Measurements from ENCODE around the gene MRFAP1. TPM values are rescaled to one million over a fixed set of nuclear protein-coding genes. Genes with fewer than 3 reads are reported as not detected.

MRFAP1 gene
- total and polyA plus RNA-seq, 7 donors: 196 to 261 (median 226) TPM

- intact Hi-C loops (cut with DNase I): loop anchor here (2.0 kb wide), 1 partner anchor 17 kb away; the partner anchor contains the start of gene MRFAP1
- H3K27ac ChIP-seq: peak overlapping the region in 2 of 4 donors; percentile 68 to 75
- no peaks in the 10 kb centered on the region for H3K36me3 ChIP-seq
Observed at GRCh38 chr4:6657242-6658208, 17.0 kb downstream of the MRFAP1 start.

GRCh38 chr4:6658209-6658595 lies 17.7 kb downstream of the MRFAP1 start:
- Histone ChIP-seq H3K27me3 (no peaks in the 10 kb centered on the region), H3K27ac (peak overlapping the region; percentile 62 to 75 (median 70)), H3K36me3 (no peaks in the 10 kb centered on the region), H3K4me1 (peaks cover 0 to 15% (median 7%) of the 10 kb centered on the region in 4 donors), H3K4me3 (peak overlapping the region in 3 of 4 donors; percentile 40 to 52 (median 50)), H3K9me3 (no peaks in the 10 kb centered on the region)
- no peak for DNase-seq
- 83 to 94% methylated on average over 7 of the region's 7 CpGs for WGBS, 2 donors
- TF ChIP-seq POLR2A (IDR thresholded peaks at IDR 0.05) (no peak), POLR2AphosphoS5 (IDR thresholded peaks at IDR 0.05) (no peak), CTCF (IDR thresholded peaks at IDR 0.05) (no peak), EP300 (IDR thresholded peaks at IDR 0.05) (no peak)
- intact Hi-C loops (cut with DNase I): loop anchor here (2.0 kb wide), 1 partner anchor 17 kb away; the partner anchor contains the start of gene MRFAP1

More at GRCh38 chr4:6657242-6658208, 17.0 kb downstream of the MRFAP1 start:
- WGBS, 2 donors: 72 to 90% methylated on average over 65 of the region's 65 CpGs
- DNase-seq: no peak
- Histone ChIP-seq H3K4me3 (no peak overlapping the region), H3K27me3 (no peaks in the 10 kb centered on the region), H3K9me3 (no peaks in the 10 kb centered on the region), H3K4me1 (peaks cover 0 to 15% (median 7%) of the 10 kb centered on the region in 4 donors)
- TF ChIP-seq CTCF (IDR thresholded peaks at IDR 0.05) (no peak), POLR2AphosphoS5 (IDR thresholded peaks at IDR 0.05) (no peak), POLR2A (IDR thresholded peaks at IDR 0.05) (no peak), EP300 (IDR thresholded peaks at IDR 0.05) (no peak)

- intact Hi-C loops (cut with DNase I): loop anchor here (2.0 kb wide), 1 partner anchor 18 kb away; the partner anchor contains the start of gene MRFAP1
Observed at GRCh38 chr4:6658597-6659075, 18.2 kb downstream of the MRFAP1 start.

GRCh38 chr4:6659897-6660296 lies 19.4 kb downstream of the MRFAP1 start:
- peaks cover 0 to 1% (median 0%) of the 10 kb centered on the region in 3 donors for H3K27me3 ChIP-seq
- H3K27ac ChIP-seq: no peak overlapping the region
- intact Hi-C loops (cut with DNase I): loop anchor here (2.0 kb wide), 1 partner anchor 19 kb away; the partner anchor contains the start of gene MRFAP1
- TF ChIP-seq POLR2A (IDR thresholded peaks at IDR 0.05): no peak
- no peak for TF ChIP-seq POLR2AphosphoS5 (IDR thresholded peaks at IDR 0.05)
- TF ChIP-seq EP300 (IDR thresholded peaks at IDR 0.05): no peak
- TF ChIP-seq CTCF (IDR thresholded peaks at IDR 0.05): no peak
- H3K9me3 ChIP-seq: no peaks in the 10 kb centered on the region
- no peak overlapping the region for H3K4me3 ChIP-seq
- no peaks in the 10 kb centered on the region for H3K36me3 ChIP-seq
- H3K4me1 ChIP-seq: peaks cover 0 to 27% (median 20%) of the 10 kb centered on the region in 4 donors
- WGBS, 2 donors: 71 to 91% methylated on average over 2 of the region's 2 CpGs
- DNase-seq: no peak

More at GRCh38 chr4:6658597-6659075, 18.2 kb downstream of the MRFAP1 start:
- Histone ChIP-seq H3K4me1 (peaks cover 0 to 15% (median 7%) of the 10 kb centered on the region in 4 donors), H3K27ac (peak overlapping the region; percentile 62 to 75 (median 70)), H3K4me3 (peak overlapping the region; percentile 25 to 52 (median 45)), H3K9me3 (no peaks in the 10 kb centered on the region), H3K36me3 (no peaks in the 10 kb centered on the region), H3K27me3 (no peaks in the 10 kb centered on the region)
- no peak for DNase-seq
- 10 to 33% methylated on average over 52 of the region's 52 CpGs for WGBS, 2 donors
- TF ChIP-seq POLR2AphosphoS5 (IDR thresholded peaks at IDR 0.05) (no peak), CTCF (IDR thresholded peaks at IDR 0.05) (no peak), EP300 (IDR thresholded peaks at IDR 0.05) (no peak), POLR2A (IDR thresholded peaks at IDR 0.05) (no peak)

Measured in sigmoid colon (tissue), 7 donors.